GM21367 (cell line): Measurements from ENCODE around the gene PHLDA1.
A peak's percentile ranks its signal among the peaks of the same experiment; 100 is the strongest.

ENCODE experiments used
- ATAC-seq: cut with Tn5 transposase; IDR thresholded peaks from one replicate; pipeline ENCODE4 v1.9.1; 2021; ENCODE audit not compliant: unreplicated experiment

Gene PHLDA1

GRCh38 chr12:76038176-76038575 is 6.6 kb upstream of the PHLDA1 start:
- ATAC-seq = no peak

- peak; percentile 55 for ATAC-seq
Measured at GRCh38 chr12:76037130-76038103, 5.8 kb upstream of the PHLDA1 start.

- no peak for ATAC-seq
Measured at GRCh38 chr12:76035045-76035444, 3.5 kb upstream of the PHLDA1 start.

- ATAC-seq = no peak
Measured at GRCh38 chr12:76033081-76034011, 1.8 kb upstream of the PHLDA1 start.

- ATAC-seq = peak; percentile 22
Measured at GRCh38 chr12:76032043-76032981, 736 bp upstream of the PHLDA1 start.

GRCh38 chr12:76031081-76031413 is 529 bp downstream of the PHLDA1 start:
- ATAC-seq = no peak

- peak; percentile 3 for ATAC-seq
Measured at GRCh38 chr12:76030341-76031080, 1.1 kb downstream of the PHLDA1 start.

- ATAC-seq = no peak
Measured at GRCh38 chr12:76029982-76030340, 1.6 kb downstream of the PHLDA1 start.

- ATAC-seq = no peak
Measured at GRCh38 chr12:76028571-76029277, 2.9 kb downstream of the PHLDA1 start.

GRCh38 chr12:76026643-76027063 is 4.9 kb downstream of the PHLDA1 start:
- no peak for ATAC-seq

- ATAC-seq = no peak
Measured at GRCh38 chr12:76025601-76026575, 5.7 kb downstream of the PHLDA1 start.

GRCh38 chr12:76024942-76025600 is 6.5 kb downstream of the PHLDA1 start:
- no peak for ATAC-seq

- no peak for ATAC-seq
Measured at GRCh38 chr12:76024102-76024781, 7.3 kb downstream of the PHLDA1 start.

GRCh38 chr12:76023069-76023690 is 8.4 kb downstream of the PHLDA1 start:
- no peak for ATAC-seq

- ATAC-seq = no peak
Measured at GRCh38 chr12:76022506-76022905, 9.1 kb downstream of the PHLDA1 start.
